T-helper 2 cell treated with Interferon-gamma antibody and Interleukin-4, amounts not matched to agents 5 μg/mL and 100 μg/mL, for 36 hours (primary cell): ENCODE data around the gene ATP6V1G1.
"Not testable (repeated sequence)": the region's sequence is repeated elsewhere in the genome, so short reads cannot be mapped to it uniquely, and the experiment has no call there.

Experiments
- DNase-seq: peaks from one replicate; pipeline ENCODE4 v3.0.0; 2021; ENCODE audit warnings: low spot score
- H3K27ac Mint-ChIP-seq: one replicate; pipeline ENCODE4 v1.8.0; 2021; ENCODE audit warnings: mild to moderate bottlenecking, mixed read lengths
- H3K27me3 Mint-ChIP-seq: one replicate; pipeline ENCODE4 v1.8.0; 2021; ENCODE audit warnings: low read depth, mixed read lengths
- H3K36me3 Mint-ChIP-seq: one replicate; pipeline ENCODE4 v1.8.0; 2021; ENCODE audit warnings: low read depth, mixed read lengths
- H3K4me1 Mint-ChIP-seq: one replicate; pipeline ENCODE4 v1.8.0; 2021; ENCODE audit warnings: low read depth, mixed read lengths
- H3K4me3 Mint-ChIP-seq: one replicate; pipeline ENCODE4 v1.8.0; 2022; ENCODE audit warnings: mild to moderate bottlenecking, moderate library complexity, mixed read lengths
- H3K9me3 Mint-ChIP-seq: one replicate; pipeline ENCODE4 v1.8.0; 2021; ENCODE audit warnings: mixed read lengths

The ATP6V1G1 gene

DNA sequence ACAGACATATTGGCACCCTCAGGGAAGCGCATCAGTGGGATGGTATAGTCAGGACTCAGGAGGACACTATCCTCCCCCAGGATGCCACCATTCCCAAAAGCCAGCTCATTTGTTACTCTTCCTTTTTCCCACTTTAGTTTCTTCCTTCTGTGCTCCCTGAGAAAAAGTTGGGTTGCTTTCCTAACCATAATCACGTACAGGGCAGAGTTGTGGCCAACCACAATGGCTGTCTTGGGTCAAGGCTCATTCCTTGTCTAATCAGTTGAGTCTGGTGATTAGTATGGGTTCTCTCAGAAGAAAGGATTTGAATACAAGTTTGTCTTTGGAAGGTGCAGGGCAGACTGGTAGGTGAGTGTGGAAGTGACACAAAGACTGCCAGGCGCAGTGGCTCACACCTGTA is 26.6 kb upstream of the ATP6V1G1 start:
- no peak for DNase-seq
- Mint-ChIP-seq H3K27me3 (peaks cover 12% of the 10 kb centered on the region), H3K27ac (no peak overlapping the region), H3K4me1 (no peaks in the 10 kb centered on the region), H3K4me3 (no peak overlapping the region), H3K36me3 (no peaks in the 10 kb centered on the region), H3K9me3 (no peaks in the 10 kb centered on the region)

DNA sequence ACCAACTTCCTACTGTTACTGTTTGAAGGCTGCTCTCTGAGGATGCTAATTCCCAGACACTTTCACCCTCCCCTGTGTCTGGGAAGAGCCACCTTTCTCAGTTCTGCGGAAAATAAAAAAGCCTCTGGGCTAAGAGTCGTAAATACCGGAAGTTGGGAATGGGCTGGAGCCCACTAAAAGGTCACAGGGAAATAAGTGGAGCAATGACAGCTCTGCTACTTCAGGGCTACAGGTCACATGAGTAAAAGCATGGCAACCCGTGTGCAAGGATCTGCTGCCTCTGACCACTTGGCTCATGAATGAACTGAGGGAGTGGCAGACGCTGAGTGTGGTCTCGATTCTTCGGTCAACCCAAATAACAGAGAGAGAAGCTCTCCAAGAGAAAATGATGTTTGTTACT is 25.8 kb upstream of the ATP6V1G1 start:
- no peak overlapping the region for H3K4me3 Mint-ChIP-seq
- H3K4me1 Mint-ChIP-seq, result peaks cover 1% of the 10 kb centered on the region
- no peak overlapping the region for H3K27ac Mint-ChIP-seq
- no peak for DNase-seq
- no peaks in the 10 kb centered on the region for H3K9me3 Mint-ChIP-seq
- no peaks in the 10 kb centered on the region for H3K36me3 Mint-ChIP-seq
- peaks cover 12% of the 10 kb centered on the region for H3K27me3 Mint-ChIP-seq

DNA sequence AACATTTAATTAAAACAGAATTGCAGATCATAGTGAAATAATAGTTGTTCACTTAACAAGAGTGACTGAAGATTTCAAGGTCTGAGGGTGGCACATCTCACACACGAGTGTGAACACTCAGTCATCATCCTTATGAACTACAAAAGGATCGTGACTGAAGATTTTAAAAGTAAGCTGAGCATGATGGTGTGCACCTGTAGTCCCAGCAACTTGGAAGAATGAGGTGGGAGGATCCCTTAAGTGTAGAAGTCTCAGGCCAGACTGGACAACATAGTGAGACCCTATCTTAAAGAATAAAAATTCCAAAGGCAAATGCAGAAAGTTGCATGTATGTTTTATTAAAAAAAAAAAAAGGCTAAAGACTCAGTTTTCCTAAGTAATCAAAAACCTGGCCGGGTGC is 22.4 kb upstream of the ATP6V1G1 start:
- DNase-seq, result no peak
- Mint-ChIP-seq H3K27ac (no peak overlapping the region), H3K27me3 (peaks cover 12% of the 10 kb centered on the region), H3K36me3 (no peaks in the 10 kb centered on the region), H3K4me3 (no peak overlapping the region), H3K9me3 (no peaks in the 10 kb centered on the region), H3K4me1 (peaks cover 1% of the 10 kb centered on the region)

DNA sequence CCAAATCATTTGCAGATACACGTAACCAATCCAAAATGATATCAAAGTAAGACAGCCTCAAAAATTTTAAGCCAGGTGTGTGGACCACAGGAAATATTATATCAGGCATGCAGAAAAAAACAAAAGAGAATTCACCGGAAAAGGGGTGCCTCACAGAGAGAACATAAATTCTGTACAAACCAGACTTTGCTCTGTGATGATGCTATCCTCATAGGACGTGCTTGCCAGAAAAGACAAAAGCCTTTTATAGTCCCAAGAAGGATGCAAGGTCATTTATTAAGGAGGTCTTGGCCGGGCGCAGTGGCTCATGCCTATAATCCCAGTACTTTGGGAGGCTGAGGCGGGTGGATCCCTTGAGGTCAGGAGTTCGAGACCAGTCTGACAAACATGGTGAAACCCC is 16.8 kb upstream of the ATP6V1G1 start:
- Mint-ChIP-seq H3K36me3 (no peaks in the 10 kb centered on the region), H3K27me3 (peaks cover 8% of the 10 kb centered on the region), H3K4me1 (peaks cover 1% of the 10 kb centered on the region), H3K9me3 (no peaks in the 10 kb centered on the region), H3K27ac (no peak overlapping the region), H3K4me3 (no peak overlapping the region)
- DNase-seq, result no peak

DNA sequence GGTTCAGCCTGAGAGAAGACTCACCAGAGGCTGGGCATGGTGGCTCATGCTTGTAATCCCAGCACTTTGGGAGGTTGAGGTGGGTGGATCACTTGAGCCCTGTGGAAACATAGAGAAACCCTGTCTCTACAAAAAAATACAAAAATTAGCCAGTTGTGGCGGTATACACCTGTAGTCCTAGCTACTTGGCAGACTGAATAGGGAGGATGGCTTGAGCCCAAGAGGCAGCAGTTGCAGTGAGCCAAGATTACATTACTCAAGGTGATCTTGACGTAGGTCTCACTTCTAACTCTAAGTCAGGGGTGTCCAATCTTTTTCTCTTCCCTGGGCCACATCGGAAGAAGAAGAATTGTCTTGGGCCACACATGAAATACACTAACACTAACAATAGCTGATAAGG is 16.2 kb upstream of the ATP6V1G1 start:
- Mint-ChIP-seq H3K36me3 (no peaks in the 10 kb centered on the region), H3K4me1 (peaks cover 1% of the 10 kb centered on the region), H3K4me3 (no peak overlapping the region), H3K27ac (no peak overlapping the region), H3K9me3 (no peaks in the 10 kb centered on the region), H3K27me3 (peaks cover 8% of the 10 kb centered on the region)
- DNase-seq, result no peak

DNA sequence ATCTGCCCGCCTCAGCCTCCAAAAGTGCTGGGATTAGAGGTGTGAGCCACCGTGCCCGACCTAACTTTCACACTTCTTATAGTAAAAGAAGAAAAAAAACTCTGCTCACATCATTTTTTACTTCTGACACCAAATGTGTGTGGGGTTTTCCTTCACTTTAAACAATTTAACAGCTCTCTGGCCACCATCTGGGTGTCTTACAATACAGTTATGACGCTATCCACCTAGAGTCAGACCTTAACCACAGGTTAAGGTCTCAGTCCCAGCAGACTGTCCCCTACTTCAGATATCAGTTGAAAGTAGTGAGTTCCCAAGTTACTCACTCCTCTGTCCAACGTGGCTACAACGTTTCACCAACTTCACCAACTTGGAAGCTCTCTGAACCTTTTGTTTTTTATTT is 15.4 kb upstream of the ATP6V1G1 start:
- Mint-ChIP-seq H3K36me3 (no peaks in the 10 kb centered on the region), H3K9me3 (no peaks in the 10 kb centered on the region), H3K27me3 (peaks cover 8% of the 10 kb centered on the region), H3K27ac (no peak overlapping the region), H3K4me1 (no peaks in the 10 kb centered on the region), H3K4me3 (no peak overlapping the region)
- no peak for DNase-seq

DNA sequence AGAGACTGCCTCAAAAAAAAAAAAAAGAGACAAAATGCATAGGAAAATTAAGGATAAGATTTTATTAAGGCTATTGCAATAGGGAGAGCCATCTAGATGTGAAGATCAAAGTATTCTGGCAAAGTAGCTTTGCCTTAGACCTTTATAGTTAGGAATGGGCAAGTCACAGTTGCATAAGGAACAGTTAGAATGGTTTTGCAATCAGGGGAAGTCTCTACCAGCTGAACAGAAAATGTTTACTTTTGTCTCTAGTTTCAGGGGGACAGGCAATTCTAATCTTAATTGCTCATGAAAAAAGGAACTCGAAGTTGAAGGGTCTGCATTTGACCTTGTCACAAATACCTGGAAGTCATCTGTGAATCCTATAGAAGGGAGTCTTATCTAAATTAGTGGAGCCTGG is 13.1 kb upstream of the ATP6V1G1 start:
- Mint-ChIP-seq H3K27ac (no peak overlapping the region), H3K4me1 (no peaks in the 10 kb centered on the region), H3K27me3 (peaks cover 8% of the 10 kb centered on the region), H3K4me3 (no peak overlapping the region), H3K36me3 (no peaks in the 10 kb centered on the region), H3K9me3 (no peaks in the 10 kb centered on the region)
- DNase-seq, result no peak

DNA sequence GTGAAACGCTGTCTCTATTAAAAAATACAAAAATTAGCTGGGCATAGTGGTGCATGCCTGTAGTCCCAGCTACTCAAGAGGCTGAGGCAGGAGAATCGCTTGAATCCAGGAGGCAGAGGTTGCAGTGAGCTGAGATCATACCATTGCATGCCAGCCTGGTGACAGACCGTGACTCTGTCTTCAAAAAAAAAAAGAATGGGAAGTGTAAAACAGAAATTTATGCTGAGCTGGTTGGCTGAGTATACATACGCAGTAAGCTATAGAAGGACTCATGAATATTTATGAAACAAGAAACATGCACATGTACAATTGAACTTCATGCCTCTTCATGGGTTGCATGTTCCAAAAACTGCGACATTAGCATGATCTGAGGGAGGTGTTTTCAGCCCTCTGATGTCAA is 10.8 kb upstream of the ATP6V1G1 start:
- not testable (repeated sequence) for DNase-seq, H3K9me3 Mint-ChIP-seq, H3K27ac Mint-ChIP-seq, H3K4me3 Mint-ChIP-seq, H3K27me3 Mint-ChIP-seq, H3K4me1 Mint-ChIP-seq, H3K36me3 Mint-ChIP-seq

DNA sequence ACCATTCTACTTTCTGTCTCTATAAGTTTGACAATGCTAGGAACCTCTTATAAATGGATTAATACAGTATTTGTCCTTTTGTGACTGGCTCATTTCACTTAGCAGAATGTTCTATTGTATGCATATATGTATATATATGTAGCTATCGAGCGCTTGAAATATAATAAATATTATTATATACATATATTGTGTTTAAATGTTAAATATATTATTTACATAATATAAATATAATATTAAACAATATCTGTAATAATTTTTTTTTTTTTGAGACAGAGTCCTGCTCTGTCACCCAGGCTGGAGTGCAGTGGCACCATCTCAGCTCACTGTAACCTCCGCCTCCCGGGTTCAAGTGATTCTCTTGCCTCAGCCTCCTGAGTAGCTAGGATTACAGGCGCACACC is 9.4 kb upstream of the ATP6V1G1 start:
- DNase-seq, H3K9me3 Mint-ChIP-seq, H3K27me3 Mint-ChIP-seq, H3K4me1 Mint-ChIP-seq, H3K36me3 Mint-ChIP-seq, H3K4me3 Mint-ChIP-seq, H3K27ac Mint-ChIP-seq: not testable (repeated sequence)

DNA sequence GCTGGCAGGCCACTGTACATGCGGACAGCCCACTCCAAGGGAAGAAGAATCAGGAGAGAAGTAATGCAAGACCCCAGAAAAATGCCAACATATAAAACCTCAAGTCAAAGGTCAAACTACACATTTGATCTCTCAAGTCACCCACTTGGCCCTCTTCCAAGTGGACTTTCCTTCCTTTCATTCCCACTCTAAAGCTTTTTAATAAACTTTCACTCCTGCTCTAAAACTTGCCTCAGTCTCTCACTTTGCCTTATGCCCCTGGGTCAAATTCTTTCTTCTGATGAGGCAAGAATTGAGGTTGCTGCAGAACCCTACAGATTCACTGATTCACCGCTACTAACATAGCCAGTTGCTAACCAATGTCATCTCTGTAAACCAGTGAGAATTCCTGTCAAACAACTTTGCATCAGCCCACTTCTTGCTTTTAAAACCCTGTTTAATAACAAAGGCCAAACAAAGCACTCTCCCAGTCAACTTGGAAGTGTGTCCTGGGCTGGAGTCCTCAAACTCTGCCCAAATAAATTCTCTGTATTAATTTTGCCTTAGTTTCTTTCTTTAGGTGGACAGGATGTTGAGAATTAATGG is 6.9 kb upstream of the ATP6V1G1 start:
- no peaks in the 10 kb centered on the region for H3K9me3 Mint-ChIP-seq
- no peaks in the 10 kb centered on the region for H3K27me3 Mint-ChIP-seq
- no peak overlapping the region for H3K4me3 Mint-ChIP-seq
- no peak overlapping the region for H3K27ac Mint-ChIP-seq
- no peaks in the 10 kb centered on the region for H3K4me1 Mint-ChIP-seq
- H3K36me3 Mint-ChIP-seq, result no peaks in the 10 kb centered on the region
- DNase-seq, result no peak

DNA sequence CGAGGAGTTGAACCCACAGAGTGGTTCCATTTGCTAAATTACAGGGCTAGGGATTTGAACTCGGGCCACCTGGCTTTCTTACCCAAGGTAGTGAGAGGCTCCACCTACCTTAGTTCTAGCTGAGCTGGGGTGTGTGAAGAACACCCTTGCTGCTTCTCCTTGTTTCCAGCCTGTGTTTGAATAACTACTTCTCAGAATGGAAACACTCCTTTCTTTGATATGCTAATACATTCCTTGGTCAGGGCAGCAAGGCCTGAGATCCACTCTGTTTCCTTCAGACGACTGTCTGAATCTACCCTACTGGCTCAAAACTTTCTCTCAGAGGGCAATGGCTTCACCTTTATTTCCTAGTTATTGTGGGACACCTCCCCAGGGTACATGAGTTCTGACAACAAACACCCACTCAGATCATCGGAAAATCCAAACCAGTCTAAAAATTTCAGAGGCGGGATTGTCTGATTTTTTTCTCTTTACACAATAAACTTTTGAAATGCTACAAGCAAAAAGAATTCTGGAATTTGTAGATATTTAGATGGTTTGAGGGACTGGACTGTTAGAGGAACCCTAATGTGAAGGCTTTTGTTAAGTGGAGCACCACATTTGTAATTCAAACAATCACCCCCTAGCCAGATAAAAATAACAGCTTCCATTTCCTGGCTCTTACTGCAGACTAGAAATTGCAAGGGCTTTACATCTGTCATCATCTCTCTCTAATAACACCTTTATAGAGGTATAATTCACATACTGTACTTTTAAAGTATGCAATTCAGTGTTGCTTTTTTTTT is 4.0 kb upstream of the ATP6V1G1 start:
- H3K27ac Mint-ChIP-seq, result no peak overlapping the region
- H3K36me3 Mint-ChIP-seq, result peaks cover 8% of the 10 kb centered on the region
- no peaks in the 10 kb centered on the region for H3K9me3 Mint-ChIP-seq

DNA sequence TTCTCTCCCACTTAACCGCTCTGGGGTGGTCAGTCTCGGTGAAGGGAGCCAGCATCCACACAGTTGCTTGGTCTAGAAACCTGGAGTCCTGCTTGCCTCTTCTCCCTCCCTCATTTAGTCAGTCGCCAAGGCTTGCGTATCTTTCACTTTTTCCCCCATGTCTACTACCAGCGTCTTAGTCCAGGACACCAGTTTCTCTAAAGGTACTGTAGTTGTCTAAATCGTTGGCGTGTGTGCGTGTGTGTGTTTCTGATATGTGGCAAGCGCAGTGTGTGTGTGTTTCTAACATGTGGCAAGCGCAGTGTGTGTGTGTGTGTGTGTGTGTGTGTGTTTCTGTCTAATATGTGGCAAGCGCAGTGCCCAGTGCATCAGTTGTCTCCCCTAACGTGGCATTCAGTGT is 641 bp downstream of the ATP6V1G1 start:
- Mint-ChIP-seq H3K36me3 (peaks cover 39% of the 10 kb centered on the region), H3K27ac (peak overlapping the region; percentile 95), H3K27me3 (no peaks in the 10 kb centered on the region), H3K4me3 (peak overlapping the region; percentile 95), H3K4me1 (peaks cover 48% of the 10 kb centered on the region), H3K9me3 (no peaks in the 10 kb centered on the region)
- DNase-seq, result no peak

More for the DNA sequence above, 4.0 kb upstream of the ATP6V1G1 start:
- H3K27me3 Mint-ChIP-seq, result no peaks in the 10 kb centered on the region
- no peak overlapping the region for H3K4me3 Mint-ChIP-seq
- peaks cover 8% of the 10 kb centered on the region for H3K4me1 Mint-ChIP-seq
- DNase-seq, result no peak

DNA sequence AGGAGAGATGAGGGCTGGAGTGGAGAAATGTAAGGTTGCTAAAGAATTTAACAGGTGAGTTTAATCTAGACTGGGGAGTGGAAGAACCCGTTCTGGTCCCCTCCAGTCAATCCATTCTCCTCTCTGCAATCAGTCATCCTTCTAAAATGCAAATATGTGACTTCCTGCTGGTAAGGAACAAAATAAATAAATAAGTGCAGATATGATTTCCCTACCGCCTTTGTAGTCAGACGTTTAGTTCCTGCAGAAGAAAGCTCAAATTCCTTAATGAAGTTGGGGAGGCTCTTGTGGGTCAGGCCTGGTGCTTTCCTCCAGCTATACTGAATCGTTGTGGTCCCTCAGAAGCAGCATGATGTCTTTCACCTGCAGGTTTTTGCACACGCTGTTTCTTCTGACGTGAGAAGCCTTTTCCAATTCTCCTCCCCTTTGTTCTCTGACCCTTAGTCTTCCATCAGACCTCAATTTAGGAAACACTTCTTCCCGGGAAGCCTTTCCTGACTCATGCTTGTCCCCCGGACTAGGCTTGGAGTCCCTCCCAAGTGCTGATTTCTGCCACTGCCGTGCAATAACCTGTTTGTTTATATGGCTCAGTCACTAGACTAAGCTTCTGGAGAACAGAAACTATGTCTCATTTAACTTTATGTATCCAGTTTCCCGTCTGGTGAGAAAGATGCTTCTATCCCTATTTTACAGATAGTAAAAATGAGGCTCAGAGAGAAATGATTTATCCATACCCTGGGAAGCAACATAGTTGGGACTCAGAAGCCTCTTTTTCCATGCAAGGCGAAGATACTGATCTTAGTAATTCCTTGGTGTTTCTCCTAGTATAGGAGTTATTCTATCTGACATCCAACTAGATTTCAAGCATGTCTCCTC is 1.3 kb downstream of the ATP6V1G1 start:
- Mint-ChIP-seq H3K36me3 (peaks cover 46% of the 10 kb centered on the region), H3K4me1 (peaks cover 50% of the 10 kb centered on the region), H3K27me3 (no peaks in the 10 kb centered on the region), H3K9me3 (no peaks in the 10 kb centered on the region), H3K27ac (peak overlapping the region; percentile 95), H3K4me3 (peak overlapping the region; percentile 95)
- no peak for DNase-seq

DNA sequence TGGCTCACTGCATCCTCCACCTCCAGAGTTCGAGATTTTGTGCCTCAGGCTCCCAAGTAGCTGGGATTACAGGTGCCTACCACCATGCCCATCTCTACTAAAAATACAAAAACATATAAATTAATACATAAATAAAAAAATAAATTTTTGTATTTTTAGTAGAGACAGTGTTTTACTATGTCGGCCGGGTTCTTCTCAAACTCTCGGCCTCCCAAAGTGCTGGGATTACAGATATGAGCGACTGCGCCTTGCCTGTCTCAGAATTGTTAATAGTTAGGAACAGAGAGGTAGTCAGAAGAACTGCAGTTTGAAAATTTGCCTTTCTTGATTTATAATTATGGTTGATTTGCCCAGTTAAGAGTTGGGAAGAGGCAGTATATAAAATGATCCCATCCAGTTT is 2.8 kb downstream of the ATP6V1G1 start:
- Mint-ChIP-seq H3K4me3 (peak overlapping the region; percentile 56), H3K27me3 (no peaks in the 10 kb centered on the region), H3K36me3 (peaks cover 57% of the 10 kb centered on the region), H3K9me3 (no peaks in the 10 kb centered on the region), H3K27ac (no peak overlapping the region), H3K4me1 (peaks cover 50% of the 10 kb centered on the region)
- no peak for DNase-seq
